Measurements from ENCODE around the gene GLTPD2. TPM values are rescaled to one million over a fixed set of nuclear protein-coding genes. Genes with fewer than 3 reads are reported as not detected.

GLTPD2 gene
- total RNA-seq, 1 donor, result not detected

DNA sequence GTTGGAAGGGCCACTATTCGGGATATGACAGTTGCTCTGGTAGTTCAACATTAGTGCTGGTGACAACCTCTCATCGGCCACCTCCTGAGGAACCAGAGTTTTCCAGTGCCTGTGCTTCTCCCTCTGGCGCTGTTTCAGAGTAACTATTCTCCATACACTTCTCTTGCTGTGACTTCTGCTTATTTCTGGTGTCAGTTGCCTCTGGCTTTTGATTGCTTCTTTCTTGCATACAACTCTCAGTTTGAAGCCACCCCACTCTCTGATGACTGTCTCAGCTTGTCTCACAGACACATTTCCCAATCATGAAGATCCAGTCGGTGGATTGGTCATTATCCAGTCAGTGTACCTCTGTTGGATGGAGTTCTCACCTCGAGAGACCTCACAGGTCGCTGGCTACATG, 20.5 kb upstream of the GLTPD2 start:
- no peaks in the 10 kb centered on the region for H4K20me1 ChIP-seq (ENCODE audit: insufficient read depth, low read length)
- no peaks in the 10 kb centered on the region for H3K27me3 ChIP-seq (ENCODE audit: insufficient read depth, low read length)
- no peak overlapping the region for H3K4me2 ChIP-seq (ENCODE audit: insufficient read depth, low read length)
- no peak overlapping the region for H2AFZ ChIP-seq (ENCODE audit: low read length)
- H3K9me3 ChIP-seq (ENCODE audit: low read depth, low read length), result no peaks in the 10 kb centered on the region
- no peak for DNase-seq (ENCODE audit: insufficient read length, low spot score, missing footprints)
- peaks cover 5% of the 10 kb centered on the region for H3K4me1 ChIP-seq (ENCODE audit: insufficient read depth, low read length)
- no peaks in the 10 kb centered on the region for H3K79me2 ChIP-seq (ENCODE audit: insufficient read depth, low read length)
- TF ChIP-seq, protein P1, sequence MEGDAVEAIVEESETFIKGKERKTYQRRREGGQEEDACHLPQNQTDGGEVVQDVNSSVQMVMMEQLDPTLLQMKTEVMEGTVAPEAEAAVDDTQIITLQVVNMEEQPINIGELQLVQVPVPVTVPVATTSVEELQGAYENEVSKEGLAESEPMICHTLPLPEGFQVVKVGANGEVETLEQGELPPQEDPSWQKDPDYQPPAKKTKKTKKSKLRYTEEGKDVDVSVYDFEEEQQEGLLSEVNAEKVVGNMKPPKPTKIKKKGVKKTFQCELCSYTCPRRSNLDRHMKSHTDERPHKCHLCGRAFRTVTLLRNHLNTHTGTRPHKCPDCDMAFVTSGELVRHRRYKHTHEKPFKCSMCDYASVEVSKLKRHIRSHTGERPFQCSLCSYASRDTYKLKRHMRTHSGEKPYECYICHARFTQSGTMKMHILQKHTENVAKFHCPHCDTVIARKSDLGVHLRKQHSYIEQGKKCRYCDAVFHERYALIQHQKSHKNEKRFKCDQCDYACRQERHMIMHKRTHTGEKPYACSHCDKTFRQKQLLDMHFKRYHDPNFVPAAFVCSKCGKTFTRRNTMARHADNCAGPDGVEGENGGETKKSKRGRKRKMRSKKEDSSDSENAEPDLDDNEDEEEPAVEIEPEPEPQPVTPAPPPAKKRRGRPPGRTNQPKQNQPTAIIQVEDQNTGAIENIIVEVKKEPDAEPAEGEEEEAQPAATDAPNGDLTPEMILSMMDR (IDR thresholded peaks at IDR 0.05; ENCODE audit: extremely low read depth, low read depth, low read length), result no peak
- H3K4me3 ChIP-seq (ENCODE audit: insufficient read depth, low read length), result no peak overlapping the region
- H3K27ac ChIP-seq (ENCODE audit: low read depth, low read length), result no peak overlapping the region
- H3K36me3 ChIP-seq (ENCODE audit: insufficient read depth, low read length), result no peaks in the 10 kb centered on the region

DNA sequence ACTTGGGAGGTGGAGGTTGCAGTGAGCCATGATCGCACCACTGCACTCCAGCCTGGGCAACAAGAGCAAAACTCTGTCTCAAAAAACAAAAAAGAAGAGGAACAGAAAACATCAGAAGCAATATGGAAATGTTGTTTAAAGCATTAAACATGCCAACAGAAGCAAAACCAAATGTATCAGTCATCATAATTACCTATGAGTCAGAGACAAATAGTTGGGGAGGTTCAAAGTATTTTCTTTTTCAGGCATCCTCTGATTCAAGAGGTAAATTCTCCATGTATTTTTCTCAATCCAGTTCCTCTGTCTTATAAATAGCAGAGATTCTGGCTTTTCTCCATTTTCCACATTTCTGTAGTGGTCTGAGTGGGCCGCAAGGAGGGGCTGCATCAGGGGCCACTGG, 19.1 kb upstream of the GLTPD2 start:
- DNase-seq (ENCODE audit: insufficient read length, low spot score, missing footprints), result peak; percentile 85
- Histone ChIP-seq H3K9me3 (ENCODE audit: low read depth, low read length) (no peaks in the 10 kb centered on the region), H3K4me1 (ENCODE audit: insufficient read depth, low read length) (peaks cover 5% of the 10 kb centered on the region), H3K79me2 (ENCODE audit: insufficient read depth, low read length) (no peaks in the 10 kb centered on the region), H3K36me3 (ENCODE audit: insufficient read depth, low read length) (no peaks in the 10 kb centered on the region), H2AFZ (ENCODE audit: low read length) (no peak overlapping the region), H3K27me3 (ENCODE audit: insufficient read depth, low read length) (no peaks in the 10 kb centered on the region), H3K4me2 (ENCODE audit: insufficient read depth, low read length) (peak overlapping the region; percentile 45), H3K27ac (ENCODE audit: low read depth, low read length) (no peak overlapping the region), H4K20me1 (ENCODE audit: insufficient read depth, low read length) (no peaks in the 10 kb centered on the region), H3K4me3 (ENCODE audit: insufficient read depth, low read length) (no peak overlapping the region)
- TF ChIP-seq, protein P1 (IDR thresholded peaks at IDR 0.05; ENCODE audit: extremely low read depth, low read depth, low read length), result no peak

DNA sequence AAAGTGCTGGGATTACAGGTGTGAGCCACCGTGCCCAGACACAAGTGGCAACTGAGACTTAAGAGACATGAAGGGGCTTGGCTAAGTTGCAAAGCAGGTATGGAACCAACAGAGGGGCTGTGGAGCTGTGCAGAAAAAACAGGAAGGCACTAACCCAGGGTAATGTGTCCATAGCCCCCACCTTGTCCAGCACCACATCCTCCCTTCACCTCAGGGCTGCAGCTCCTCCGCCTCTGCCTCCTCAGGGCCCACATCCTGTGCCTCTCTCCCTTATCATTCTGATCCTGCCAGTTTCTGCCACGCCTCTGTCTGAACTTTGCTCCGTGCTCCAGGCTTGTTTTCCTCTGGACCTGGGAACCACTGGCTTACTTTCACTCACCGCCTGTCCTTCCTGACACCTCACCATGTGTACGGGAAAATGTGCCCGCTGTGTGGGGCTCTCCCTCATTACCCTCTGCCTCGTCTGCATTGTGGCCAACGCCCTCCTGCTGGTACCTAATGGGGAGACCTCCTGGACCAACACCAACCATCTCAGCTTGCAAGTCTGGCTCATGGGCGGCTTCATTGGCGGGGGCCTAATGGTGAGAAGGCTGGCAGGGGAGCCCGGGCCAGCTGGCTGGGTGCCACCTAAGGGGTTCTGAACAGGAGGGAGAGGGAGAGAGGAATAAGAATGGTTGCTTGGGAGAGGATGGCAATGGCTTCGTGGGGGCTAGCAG, 17.1 kb upstream of the GLTPD2 start, which contains the start of gene TM4SF5:
TM4SF5 (plus strand) TSS at position 368 of the 716 bp plus-strand sequence; CDS start at position 405, 37 bp downstream.
- no peak for DNase-seq (ENCODE audit: insufficient read length, low spot score, missing footprints)
- H3K4me3 ChIP-seq (ENCODE audit: insufficient read depth, low read length), result no peak within 1 kb of the TSS
- no peaks in the 10 kb centered on the region for H3K27me3 ChIP-seq (ENCODE audit: insufficient read depth, low read length)
- no peaks in the 10 kb centered on the region for H3K9me3 ChIP-seq (ENCODE audit: low read depth, low read length)
- H3K36me3 ChIP-seq (ENCODE audit: insufficient read depth, low read length), result no peaks in the 10 kb centered on the region
- TF ChIP-seq, protein P1 (IDR thresholded peaks at IDR 0.05; ENCODE audit: extremely low read depth, low read depth, low read length), result no peak
- H3K79me2 ChIP-seq (ENCODE audit: insufficient read depth, low read length), result no peaks in the 10 kb centered on the region
- H3K4me2 ChIP-seq (ENCODE audit: insufficient read depth, low read length), result no peak within 1 kb of the TSS
- H2AFZ ChIP-seq (ENCODE audit: low read length), result no peak within 1 kb of the TSS
- H4K20me1 ChIP-seq (ENCODE audit: insufficient read depth, low read length), result no peaks in the 10 kb centered on the region
- peaks cover under 1% of the 10 kb centered on the region for H3K4me1 ChIP-seq (ENCODE audit: insufficient read depth, low read length)
- H3K27ac ChIP-seq (ENCODE audit: low read depth, low read length), result no peak within 1 kb of the TSS

GRCh38 chr17:4772235-4772613, 16.5 kb upstream of the GLTPD2 start:
- Histone ChIP-seq H3K4me1 (ENCODE audit: insufficient read depth, low read length) (no peaks in the 10 kb centered on the region), H3K36me3 (ENCODE audit: insufficient read depth, low read length) (no peaks in the 10 kb centered on the region), H3K79me2 (ENCODE audit: insufficient read depth, low read length) (no peaks in the 10 kb centered on the region), H3K9me3 (ENCODE audit: low read depth, low read length) (no peaks in the 10 kb centered on the region), H3K27ac (ENCODE audit: low read depth, low read length) (no peak overlapping the region), H2AFZ (ENCODE audit: low read length) (no peak overlapping the region), H3K4me3 (ENCODE audit: insufficient read depth, low read length) (no peak overlapping the region), H4K20me1 (ENCODE audit: insufficient read depth, low read length) (no peaks in the 10 kb centered on the region), H3K4me2 (ENCODE audit: insufficient read depth, low read length) (no peak overlapping the region), H3K27me3 (ENCODE audit: insufficient read depth, low read length) (no peaks in the 10 kb centered on the region)
- TF ChIP-seq, protein P1 (IDR thresholded peaks at IDR 0.05; ENCODE audit: extremely low read depth, low read depth, low read length), result no peak
- no peak for DNase-seq (ENCODE audit: insufficient read length, low spot score, missing footprints)

Data from osteoblast (primary cell).